HepG2 (cell line): ENCODE measurements around the gene CHCT1. TPM values are rescaled to one million over a fixed set of nuclear protein-coding genes. Genes with fewer than 3 reads are reported as not detected.

Source experiments
- ASH2L ChIP-seq: fragments of 300-600, 200-600 bp; sonication (generic); IDR thresholded peaks from 2 replicates; pipeline ENCODE4 v1.7.0; 2017; ENCODE audit warnings: low read depth, mild to moderate bottlenecking, moderate library complexity, mixed read lengths, low read length; ENCODE audit not compliant: insufficient read length
- BRF2 ChIP-seq: sonication (generic); formaldehyde crosslinking; IDR thresholded peaks from 2 replicates; pipeline ENCODE4 v1.8.1; 2022; ENCODE audit warnings: mild to moderate bottlenecking, missing genetic modification reagents
- HOXA7 ChIP-seq: sonication (generic); formaldehyde crosslinking; IDR thresholded peaks from 2 replicates; pipeline ENCODE4 v1.8.1; 2022; ENCODE audit warnings: mild to moderate bottlenecking, missing genetic modification reagents, moderate library complexity
- MED13 ChIP-seq: sonication (generic); formaldehyde crosslinking; IDR thresholded peaks from 2 replicates; pipeline ENCODE4 v1.5.0; 2020; ENCODE audit warnings: missing genetic modification reagents
- MIXL1 ChIP-seq: IDR thresholded peaks from 2 replicates; pipeline ENCODE4 v1.6.1; 2016
- TRIM22 ChIP-seq: fragments of 450-650 bp; IDR thresholded peaks from 2 replicates; pipeline ENCODE4 v1.6.1; 2017
- ZNF407 ChIP-seq: sonication (generic); formaldehyde crosslinking; IDR thresholded peaks from one replicate; pipeline ENCODE4 v1.5.1; 2020; ENCODE audit warnings: mild to moderate bottlenecking, missing genetic modification reagents; ENCODE audit errors: not compliant biosample characterization
- ZNF562 ChIP-seq: sonication (generic); formaldehyde crosslinking; IDR thresholded peaks from 2 replicates; pipeline ENCODE4 v1.8.0; 2022; ENCODE audit warnings: missing genetic modification reagents, borderline replicate concordance
- polyA plus RNA-seq, 8 experiments: library from polyadenylated mRNA; depleted of rRNA in 3 of 8; stranded (reverse) in 7 of 8; unstranded in 1 of 8; fragments of >200 nt; fragmentation: Illumina TruSeq in 4 of 8; extraction: Trizol in 4 of 8; gene quantifications; 2 replicates each; pipeline versions ENCODE4 v1.2.1 to v1.2.3, GENCODE V29; 2011 to 2016; ENCODE audit warnings: low read depth in 4 of 8, missing spikeins in 1 of 8, mixed read lengths in 1 of 8; ENCODE audit not compliant: insufficient read depth in 1 of 8
- total RNA-seq, 5 experiments: library from RNA; depleted of rRNA; stranded (reverse); fragments of >200 nt; fragmentation: Illumina TruSeq; extraction: Trizol; gene quantifications; 2 replicates each; pipeline ENCODE4 v1.2.3, GENCODE V29; 2016; ENCODE audit warnings: low read depth in 1 of 5
- TF ChIP-seq, protein P1 (sequence below): sonication (generic); formaldehyde crosslinking; IDR thresholded peaks from 2 replicates; pipeline ENCODE4 v1.8.0; 2022; ENCODE audit warnings: mild to moderate bottlenecking, missing genetic modification reagents, borderline replicate concordance
- TF ChIP-seq, protein P2 (sequence below): sonication (generic); formaldehyde crosslinking; IDR thresholded peaks from 2 replicates; pipeline ENCODE4 v1.5.1; 2020; ENCODE audit warnings: mild to moderate bottlenecking, missing genetic modification reagents, moderate library complexity

The CHCT1 gene
- total and polyA plus RNA-seq, 2 of the 13 experiments (the other 11 are each of a cell fraction or from before 2014, with no cell fraction given): not detected

GRCh38 chr17:60421273-60422161, 772 bp upstream of the CHCT1 start (continued):
- TF ChIP-seq, protein P1, sequence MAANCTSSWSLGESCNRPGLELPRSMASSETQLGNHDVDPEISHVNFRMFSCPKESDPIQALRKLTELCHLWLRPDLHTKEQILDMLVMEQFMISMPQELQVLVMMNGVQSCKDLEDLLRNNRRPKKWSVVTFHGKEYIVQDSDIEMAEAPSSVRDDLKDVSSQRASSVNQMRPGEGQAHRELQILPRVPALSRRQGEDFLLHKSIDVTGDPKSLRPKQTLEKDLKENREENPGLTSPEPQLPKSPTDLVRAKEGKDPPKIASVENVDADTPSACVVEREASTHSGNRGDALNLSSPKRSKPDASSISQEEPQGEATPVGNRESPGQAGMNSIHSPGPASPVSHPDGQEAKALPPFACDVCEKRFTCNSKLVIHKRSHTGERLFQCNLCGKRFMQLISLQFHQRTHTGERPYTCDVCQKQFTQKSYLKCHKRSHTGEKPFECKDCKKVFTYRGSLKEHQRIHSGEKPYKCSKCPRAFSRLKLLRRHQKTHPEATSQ (CRISPR knock-in tag): peak; percentile 72; the same call in 1 of the 2 replicates
- TF ChIP-seq MIXL1 (CRISPR knock-in tag) (no peak), TRIM22 (no peak), BRF2 (CRISPR knock-in tag) (no peak; the same call in 1 of the 2 replicates), ZNF407 (no peak), MED13 (CRISPR knock-in tag) (no peak), ASH2L (peak; percentile 41), HOXA7 (CRISPR knock-in tag) (no peak), ZNF562 (CRISPR knock-in tag) (no peak)
- TF ChIP-seq, protein P2, sequence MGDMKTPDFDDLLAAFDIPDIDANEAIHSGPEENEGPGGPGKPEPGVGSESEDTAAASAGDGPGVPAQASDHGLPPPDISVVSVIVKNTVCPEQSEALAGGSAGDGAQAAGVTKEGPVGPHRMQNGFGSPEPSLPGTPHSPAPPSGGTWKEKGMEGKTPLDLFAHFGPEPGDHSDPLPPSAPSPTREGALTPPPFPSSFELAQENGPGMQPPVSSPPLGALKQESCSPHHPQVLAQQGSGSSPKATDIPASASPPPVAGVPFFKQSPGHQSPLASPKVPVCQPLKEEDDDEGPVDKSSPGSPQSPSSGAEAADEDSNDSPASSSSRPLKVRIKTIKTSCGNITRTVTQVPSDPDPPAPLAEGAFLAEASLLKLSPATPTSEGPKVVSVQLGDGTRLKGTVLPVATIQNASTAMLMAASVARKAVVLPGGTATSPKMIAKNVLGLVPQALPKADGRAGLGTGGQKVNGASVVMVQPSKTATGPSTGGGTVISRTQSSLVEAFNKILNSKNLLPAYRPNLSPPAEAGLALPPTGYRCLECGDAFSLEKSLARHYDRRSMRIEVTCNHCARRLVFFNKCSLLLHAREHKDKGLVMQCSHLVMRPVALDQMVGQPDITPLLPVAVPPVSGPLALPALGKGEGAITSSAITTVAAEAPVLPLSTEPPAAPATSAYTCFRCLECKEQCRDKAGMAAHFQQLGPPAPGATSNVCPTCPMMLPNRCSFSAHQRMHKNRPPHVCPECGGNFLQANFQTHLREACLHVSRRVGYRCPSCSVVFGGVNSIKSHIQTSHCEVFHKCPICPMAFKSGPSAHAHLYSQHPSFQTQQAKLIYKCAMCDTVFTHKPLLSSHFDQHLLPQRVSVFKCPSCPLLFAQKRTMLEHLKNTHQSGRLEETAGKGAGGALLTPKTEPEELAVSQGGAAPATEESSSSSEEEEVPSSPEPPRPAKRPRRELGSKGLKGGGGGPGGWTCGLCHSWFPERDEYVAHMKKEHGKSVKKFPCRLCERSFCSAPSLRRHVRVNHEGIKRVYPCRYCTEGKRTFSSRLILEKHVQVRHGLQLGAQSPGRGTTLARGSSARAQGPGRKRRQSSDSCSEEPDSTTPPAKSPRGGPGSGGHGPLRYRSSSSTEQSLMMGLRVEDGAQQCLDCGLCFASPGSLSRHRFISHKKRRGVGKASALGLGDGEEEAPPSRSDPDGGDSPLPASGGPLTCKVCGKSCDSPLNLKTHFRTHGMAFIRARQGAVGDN (CRISPR knock-in tag): peak; percentile 78
